HepG2 (cell line): ENCODE measurements around the gene MYL12B. TPM values are rescaled to one million over a fixed set of nuclear protein-coding genes. Genes with fewer than 3 reads are reported as not detected.

Experiments
- ATAD3A ChIP-seq: sonication (generic); formaldehyde crosslinking; IDR thresholded peaks from 2 replicates; pipeline ENCODE4 v1.4.0; 2020; ENCODE audit warnings: missing genetic modification reagents
- ATF7 ChIP-seq, 2 experiments: fragments of 450-650 bp in 1 of 2; sonication (generic) in 1 of 2; formaldehyde crosslinking in 1 of 2; IDR thresholded peaks; 2 replicates each; pipeline versions ENCODE4 v1.4.0 to v1.6.1; 2016 to 2020; ENCODE audit warnings: antibody characterized with exemption in 1 of 2, mild to moderate bottlenecking in 1 of 2, missing genetic modification reagents in 1 of 2
- LCORL ChIP-seq, 2 experiments: fragments of 450-650 bp in 1 of 2; sonication (generic) in 1 of 2; formaldehyde crosslinking in 1 of 2; IDR thresholded peaks; 2 replicates each; pipeline versions ENCODE4 v1.5.0 to v1.6.1; 2017 to 2020; ENCODE audit warnings: antibody characterized with exemption in 1 of 2, missing genetic modification reagents in 1 of 2
- PAXIP1 ChIP-seq: sonication (generic); formaldehyde crosslinking; conservative IDR thresholded peaks from 2 replicates; pipeline ENCODE4 v1.4.0; 2020; ENCODE audit warnings: mild to moderate bottlenecking, missing genetic modification reagents, moderate library complexity
- PCBP1 ChIP-seq: fragments of 200-400 bp; formaldehyde crosslinking; IDR thresholded peaks from 2 replicates; pipeline ENCODE4 v1.6.1; 2017; ENCODE audit warnings: mild to moderate bottlenecking, low read depth, low read length, borderline replicate concordance
- THAP9 ChIP-seq: sonication (generic); formaldehyde crosslinking; IDR thresholded peaks from 2 replicates; pipeline ENCODE4; 2020; ENCODE audit warnings: missing genetic modification reagents, mild to moderate bottlenecking, borderline replicate concordance
- ZBTB25 ChIP-seq: IDR thresholded peaks from 2 replicates; pipeline ENCODE4 v1.6.1; 2018; ENCODE audit warnings: missing genetic modification reagents
- ZNF737 ChIP-seq: sonication (generic); formaldehyde crosslinking; IDR thresholded peaks from 2 replicates; pipeline ENCODE4 v1.5.0; 2020; ENCODE audit warnings: missing genetic modification reagents, mild to moderate bottlenecking, borderline replicate concordance
- ZSCAN25 ChIP-seq: sonication (generic); formaldehyde crosslinking; IDR thresholded peaks from 2 replicates; pipeline ENCODE4 v1.8.0; 2022; ENCODE audit warnings: mild to moderate bottlenecking, missing genetic modification reagents
- polyA plus RNA-seq, 8 experiments: library from polyadenylated mRNA; depleted of rRNA in 3 of 8; stranded (reverse) in 7 of 8; unstranded in 1 of 8; fragments of >200 nt; fragmentation: Illumina TruSeq in 4 of 8; extraction: Trizol in 4 of 8; gene quantifications; 2 replicates each; pipeline versions ENCODE4 v1.2.1 to v1.2.3, GENCODE V29; 2011 to 2016; ENCODE audit warnings: low read depth in 4 of 8, missing spikeins in 1 of 8, mixed read lengths in 1 of 8; ENCODE audit not compliant: insufficient read depth in 1 of 8
- total RNA-seq, 5 experiments: library from RNA; depleted of rRNA; stranded (reverse); fragments of >200 nt; fragmentation: Illumina TruSeq; extraction: Trizol; gene quantifications; 2 replicates each; pipeline ENCODE4 v1.2.3, GENCODE V29; 2016; ENCODE audit warnings: low read depth in 1 of 5

The MYL12B gene
- total and polyA plus RNA-seq, 2 of the 13 experiments (the other 11 are each of a cell fraction or from before 2014, with no cell fraction given) = 265 to 340 TPM

GRCh38 chr18:3319399-3319798 is 57.5 kb downstream of the MYL12B start (continued):
- TF ChIP-seq PCBP1 (no peak), LCORL (IDR thresholded peaks at IDR 0.05) (no peak), LCORL (CRISPR knock-in tag; IDR thresholded peaks at IDR 0.05) (no peak), THAP9 (CRISPR knock-in tag) (no peak), ZSCAN25 (CRISPR knock-in tag) (no peak), PAXIP1 (CRISPR knock-in tag) (no peak), ATF7 (IDR thresholded peaks at IDR 0.05) (no peak), ATF7 (CRISPR knock-in tag; IDR thresholded peaks at IDR 0.05) (no peak), ZNF737 (CRISPR knock-in tag) (no peak), ATAD3A (CRISPR knock-in tag) (no peak), ZBTB25 (CRISPR knock-in tag) (no peak)
